ENCODE data around the gene LRMDA.

Gene LRMDA

DNA sequence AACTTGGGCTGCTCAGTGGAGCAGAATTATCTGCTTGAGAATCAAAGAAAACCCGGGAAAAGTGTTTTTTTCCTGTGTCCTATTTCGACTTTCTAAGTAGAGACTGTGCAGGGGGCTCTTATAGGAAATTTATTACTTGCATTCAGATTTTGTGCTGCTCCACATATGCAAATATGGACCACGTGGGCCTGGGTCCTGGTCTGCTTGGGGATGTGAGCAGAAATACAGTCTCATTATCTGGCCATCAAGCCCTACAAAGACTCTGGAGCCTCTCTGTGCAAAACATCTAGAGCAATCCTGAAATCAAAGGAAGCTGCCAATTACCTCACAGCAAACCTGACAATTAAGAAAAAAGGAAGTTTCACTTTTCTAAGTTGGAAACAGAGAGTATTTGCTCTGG is 216.9 kb downstream of the LRMDA start:
- peak; percentile 12 for DNase-seq

DNA sequence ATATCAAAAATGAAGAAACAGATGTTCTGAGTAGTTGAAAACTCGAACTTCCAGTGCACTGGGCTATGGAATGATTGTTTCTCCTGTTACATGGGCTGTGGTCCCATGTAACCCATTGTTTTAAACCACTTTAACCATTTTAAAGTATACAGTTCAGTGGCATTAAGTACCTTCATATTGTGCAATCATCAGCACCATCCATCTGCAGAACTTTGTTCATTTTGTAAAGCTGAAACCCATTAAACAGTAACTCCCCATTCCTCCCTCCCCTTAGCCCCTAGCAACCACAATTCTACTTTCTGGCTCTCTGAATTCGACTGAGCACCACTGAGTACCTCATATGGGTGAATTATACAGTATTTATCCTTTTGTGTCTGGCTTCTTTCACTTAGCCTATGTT is 217.4 kb downstream of the LRMDA start:
- DNase-seq = peak; percentile 11

DNA sequence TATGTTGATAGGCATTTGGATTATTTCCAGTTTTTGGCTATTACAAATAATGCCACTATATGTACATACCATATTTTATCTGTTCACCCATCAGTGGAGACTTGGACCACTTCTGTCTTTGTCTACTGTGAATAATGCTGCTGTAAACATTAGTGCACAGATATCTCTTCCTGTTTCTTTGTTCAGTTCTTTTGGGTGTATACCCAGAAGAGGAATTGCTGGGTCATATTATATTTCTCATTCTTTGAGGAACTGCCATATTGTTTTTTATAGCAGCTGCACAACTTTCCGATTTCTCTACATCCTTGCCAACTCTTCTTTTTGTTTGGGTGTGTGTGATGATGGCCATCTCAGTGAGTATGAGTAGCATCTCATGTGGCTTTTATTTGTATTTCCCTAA is 218.0 kb downstream of the LRMDA start:
- peak; percentile 49 for DNase-seq

DNA sequence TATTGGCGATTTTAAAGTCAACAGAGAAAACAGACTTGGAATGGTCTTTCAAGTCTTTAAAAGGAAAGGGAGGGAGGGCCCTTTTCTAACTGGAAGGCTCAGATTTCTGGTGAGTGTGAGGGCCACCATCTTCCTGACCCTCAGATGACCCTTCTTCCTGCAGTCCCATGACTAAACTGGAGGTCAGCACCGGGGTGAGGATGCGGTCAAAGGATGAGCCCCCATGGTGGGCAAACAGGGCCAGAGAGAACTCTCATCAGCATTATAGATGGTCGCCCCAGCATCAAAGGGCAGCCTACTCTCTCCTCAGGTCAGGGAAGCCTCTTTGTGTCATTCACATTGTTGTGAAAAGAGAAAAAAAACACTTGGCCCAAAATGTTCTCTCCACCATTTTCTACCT is 219.2 kb downstream of the LRMDA start:
- no peak for DNase-seq

DNA sequence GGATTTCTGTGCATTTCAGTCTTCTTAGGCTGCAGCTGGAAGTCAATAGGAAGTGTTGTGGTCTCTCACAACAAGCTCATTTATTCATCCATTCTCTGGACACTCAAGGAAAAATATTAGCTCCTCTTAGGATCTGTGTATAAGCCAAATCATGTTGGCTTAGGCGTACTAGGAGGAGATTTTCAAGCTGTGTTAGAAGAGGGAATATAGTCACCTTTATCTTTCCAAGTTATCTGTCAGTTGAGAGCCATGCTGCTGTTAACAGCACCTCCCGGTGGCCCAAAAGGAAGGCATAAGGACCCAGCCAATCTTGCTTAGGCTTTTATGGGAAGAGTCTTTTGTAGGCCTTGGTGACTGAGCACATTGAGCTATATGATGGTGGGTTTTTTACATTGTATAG is 220.0 kb downstream of the LRMDA start:
- peak; percentile 19 for DNase-seq

DNA sequence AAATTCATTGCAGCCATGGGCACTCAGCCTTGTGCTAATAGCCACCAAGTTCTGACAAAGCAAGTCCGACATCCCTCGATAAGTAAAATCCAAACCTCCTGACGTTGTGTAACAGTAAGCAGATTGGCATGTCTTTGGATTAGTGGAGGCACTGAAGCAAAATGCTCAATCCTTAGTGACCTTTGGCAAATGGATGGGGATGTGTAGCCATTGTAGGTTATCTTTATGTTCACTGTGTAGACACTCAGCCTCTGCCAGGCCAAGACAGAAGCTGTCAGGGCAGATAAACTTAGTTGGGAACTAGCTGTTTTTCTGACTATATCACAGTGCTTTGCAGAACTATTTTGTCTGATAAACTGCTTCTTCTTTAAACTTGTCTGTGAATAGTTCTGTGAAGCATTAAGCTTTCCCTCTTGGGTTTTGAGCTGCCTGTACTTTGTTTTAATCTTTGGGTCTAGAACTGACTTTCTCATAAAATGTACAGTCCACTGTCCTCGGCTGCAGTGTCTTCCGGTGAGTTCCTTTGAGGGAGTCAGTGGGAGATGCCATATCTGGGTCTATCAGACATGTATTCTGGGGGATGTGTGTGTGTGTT is 220.8 kb downstream of the LRMDA start:
- DNase-seq = peak; percentile 67

DNA sequence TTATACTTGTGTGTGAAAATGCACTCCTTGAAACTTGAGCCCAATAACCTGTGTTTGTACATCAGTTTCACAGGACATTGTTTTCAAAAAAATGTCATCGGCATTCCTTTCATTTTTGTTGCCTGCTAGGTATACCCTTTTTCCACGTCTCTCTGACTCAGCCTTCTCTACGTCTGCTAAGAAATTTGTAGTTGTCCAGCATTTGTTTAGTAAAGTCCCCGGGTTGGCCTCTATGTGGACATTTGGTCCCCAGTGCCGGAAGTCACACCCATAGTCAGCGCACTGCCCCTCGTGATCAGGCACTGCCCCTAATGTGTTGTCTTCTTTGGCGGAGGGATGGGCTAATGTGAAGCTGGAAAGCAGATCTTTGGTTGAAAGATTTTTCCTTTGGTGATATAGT is 222.3 kb downstream of the LRMDA start:
- no peak for DNase-seq

DNA sequence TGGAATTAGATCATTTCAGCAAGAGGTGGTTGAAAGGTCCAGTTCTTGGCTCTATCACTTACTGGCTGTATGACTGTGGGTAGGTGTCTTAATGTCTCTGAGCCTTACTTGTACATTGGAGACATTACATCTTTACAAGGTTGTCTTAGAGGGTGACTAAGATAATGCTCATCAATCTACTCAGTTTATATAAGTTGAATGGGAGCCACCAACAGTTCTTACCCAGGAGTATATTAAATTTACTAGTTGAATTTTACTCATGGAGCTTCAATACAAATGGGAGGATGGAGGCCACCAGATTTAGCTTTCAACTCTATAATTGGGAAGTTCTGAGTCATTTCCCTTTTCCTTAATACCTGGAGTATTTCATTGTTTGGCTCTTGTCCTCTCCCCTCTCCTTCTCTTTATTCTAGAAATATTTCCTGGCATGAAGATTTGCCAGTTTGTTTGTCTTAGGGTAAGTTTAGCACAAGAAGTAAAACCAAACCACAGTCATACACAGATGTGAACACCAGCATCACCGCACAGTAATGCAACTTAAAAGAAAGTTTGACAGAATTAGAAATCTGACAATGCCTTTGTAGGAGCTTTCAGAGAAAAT is 222.8 kb downstream of the LRMDA start:
- DNase-seq = no peak

DNA sequence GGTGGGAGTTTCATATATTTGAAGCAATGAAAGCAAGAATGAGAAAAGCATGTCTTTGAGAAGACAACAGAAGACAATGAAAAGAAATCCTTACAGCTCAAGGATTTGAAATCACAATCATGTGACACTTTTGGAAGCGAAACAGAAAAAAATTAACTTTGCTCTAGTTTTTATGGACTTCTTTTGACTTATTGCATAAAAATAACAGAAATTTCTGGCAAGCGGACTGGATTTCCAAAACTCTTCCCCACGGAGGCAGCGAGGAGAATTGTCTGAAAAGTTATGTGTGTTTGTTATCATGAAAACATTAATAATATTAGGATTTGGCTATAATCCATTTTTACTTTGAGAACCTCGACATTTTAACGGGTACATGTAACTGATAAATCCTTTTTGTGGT is 223.3 kb downstream of the LRMDA start:
- DNase-seq = no peak

DNA sequence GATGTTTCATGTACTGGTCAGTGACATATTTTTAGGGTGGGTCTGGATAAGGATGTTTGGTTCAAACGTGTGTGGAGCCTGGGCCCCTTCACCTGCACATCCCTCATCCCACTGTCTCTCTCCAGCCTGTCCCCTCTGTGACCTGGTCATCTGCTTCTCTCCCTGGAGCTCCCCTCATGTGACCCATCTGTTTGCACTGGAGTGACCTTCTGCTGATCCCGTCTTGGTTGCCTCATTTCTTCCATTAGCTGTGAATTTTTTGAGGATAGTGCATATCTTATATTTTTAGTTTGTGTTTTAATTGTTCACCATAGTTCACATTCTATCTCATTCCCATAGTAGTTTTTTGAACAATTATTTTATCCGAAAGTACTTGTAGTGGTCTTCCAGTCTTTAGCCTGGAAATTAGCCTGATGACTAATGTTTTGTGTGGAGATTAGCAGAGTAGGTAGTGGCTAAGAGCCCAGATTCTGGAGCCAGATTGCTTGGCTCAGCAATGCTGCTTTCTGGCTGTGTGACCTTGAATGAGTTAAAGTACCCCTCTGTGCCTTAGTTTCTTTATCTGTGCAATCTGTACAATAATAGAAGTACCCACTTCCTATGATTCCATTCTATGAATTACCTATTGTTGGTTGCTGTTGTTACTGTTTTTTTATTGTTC is 224.5 kb downstream of the LRMDA start:
- no peak for DNase-seq

DNA sequence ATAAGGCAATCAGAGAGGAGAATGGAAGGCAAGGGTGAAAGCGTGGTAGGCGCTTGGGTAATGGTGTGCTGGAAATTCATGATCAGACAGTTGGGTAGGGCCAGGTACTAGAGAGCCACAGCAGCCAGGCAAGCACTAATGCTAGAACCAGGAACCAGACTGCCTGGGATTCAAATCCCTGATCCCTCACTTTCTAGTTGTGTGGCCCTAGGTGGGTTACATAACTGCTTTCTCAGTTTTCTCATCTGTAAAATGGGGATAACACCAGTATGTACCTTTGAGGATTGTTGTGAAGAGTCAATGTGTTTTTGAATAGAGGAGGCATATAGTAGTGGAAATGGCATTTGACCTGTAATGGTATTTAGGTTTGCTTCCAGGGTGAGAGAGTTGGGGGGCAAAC is 225.9 kb downstream of the LRMDA start:
- no peak for DNase-seq

DNA sequence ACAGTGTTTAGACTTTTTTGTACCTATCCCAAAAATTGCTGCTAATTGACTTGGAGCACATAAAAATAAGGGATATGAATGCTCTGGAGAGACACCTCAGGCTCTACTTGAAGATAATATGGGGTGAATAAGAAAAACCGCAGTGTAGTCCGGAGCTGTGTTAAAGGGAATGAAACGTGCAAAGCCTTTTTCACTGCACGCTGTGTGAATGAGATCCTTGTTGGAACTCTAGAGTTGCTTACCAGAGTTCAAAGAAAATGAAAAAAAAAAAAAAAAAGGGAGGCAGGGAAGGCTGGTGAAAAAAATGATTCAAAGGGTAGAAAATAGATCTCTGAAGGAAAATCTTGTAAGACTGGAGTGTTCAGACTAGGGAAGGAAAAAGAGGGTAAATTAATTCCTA is 226.6 kb downstream of the LRMDA start:
- no peak for DNase-seq

DNA sequence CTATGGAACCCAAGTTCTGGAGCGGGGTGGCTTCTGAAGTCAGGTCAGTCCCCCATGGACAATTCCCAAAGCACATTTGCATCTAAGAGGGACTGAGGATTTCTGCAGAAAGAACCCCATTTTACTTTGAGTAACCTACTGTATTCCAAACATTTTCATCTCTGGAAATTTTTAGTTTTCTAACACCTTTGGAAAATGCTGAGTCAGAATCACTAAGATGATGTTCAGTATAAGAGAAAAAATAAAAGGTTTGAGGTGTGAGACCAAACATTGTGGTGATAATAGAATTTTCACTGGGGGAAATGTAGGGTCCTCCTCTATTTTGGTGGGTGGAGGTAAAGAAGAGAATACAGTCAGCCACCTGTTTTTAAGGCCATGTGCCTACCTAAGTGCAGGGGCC is 227.1 kb downstream of the LRMDA start:
- DNase-seq = no peak

DNA sequence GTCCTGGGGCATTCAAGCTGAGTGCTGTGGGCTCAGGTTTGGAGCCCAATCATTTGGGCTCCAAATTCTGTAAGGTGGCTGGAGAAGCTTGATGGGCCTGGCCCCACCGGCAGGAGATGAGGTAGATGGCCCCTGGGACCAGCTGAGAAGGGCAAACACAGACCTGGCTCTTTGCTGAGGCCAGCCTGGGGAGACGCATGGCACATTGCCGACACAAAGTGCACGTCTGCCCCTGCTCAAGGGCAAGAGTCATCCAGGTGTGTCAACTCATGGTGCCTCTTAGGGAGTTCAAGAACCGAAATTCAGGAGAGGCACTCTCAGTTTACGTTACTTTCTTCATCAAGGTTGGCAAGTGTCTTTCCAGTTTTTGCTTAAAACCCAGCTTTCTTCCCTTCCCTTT is 227.5 kb downstream of the LRMDA start:
- DNase-seq = no peak

DNA sequence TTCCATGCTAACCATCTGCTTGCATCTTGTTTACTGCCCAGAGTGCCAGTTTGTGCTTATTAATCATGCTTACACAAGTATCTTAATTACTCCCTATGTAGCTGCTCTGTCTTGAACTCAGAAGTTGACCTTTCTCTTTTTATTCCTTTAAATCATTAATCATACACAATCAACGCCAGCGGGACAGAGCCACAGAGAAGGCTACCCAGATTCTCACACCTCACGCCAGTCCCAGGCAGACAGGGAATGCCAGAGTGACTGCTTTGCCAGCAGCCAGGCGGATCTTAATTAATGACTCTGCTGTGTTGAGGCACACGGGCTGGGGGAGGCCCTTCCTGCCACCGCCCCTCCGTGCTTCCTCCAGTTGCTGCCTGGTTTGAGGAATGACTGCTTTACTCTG is 229.4 kb downstream of the LRMDA start:
- no peak for DNase-seq

DNA sequence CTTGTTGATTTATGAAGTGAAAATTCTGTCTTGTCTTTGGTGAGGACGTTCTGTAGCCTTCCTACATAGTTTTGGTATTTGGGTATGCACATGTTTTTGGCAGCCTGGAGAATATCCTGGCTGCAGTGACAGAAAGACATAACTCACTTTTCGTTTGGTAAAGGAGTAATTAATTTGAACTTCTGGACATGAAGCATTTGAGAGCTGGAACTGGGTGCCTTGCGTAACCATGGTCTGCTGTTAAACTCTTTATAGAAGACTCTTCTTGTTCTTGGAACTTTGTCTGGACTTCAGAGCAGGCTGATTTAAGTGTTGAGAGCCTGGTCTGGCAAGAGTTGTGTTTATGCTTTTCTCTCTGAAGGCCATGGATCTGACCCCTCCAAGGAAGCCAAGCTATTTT is 231.3 kb downstream of the LRMDA start:
- DNase-seq = peak; percentile 22

DNA sequence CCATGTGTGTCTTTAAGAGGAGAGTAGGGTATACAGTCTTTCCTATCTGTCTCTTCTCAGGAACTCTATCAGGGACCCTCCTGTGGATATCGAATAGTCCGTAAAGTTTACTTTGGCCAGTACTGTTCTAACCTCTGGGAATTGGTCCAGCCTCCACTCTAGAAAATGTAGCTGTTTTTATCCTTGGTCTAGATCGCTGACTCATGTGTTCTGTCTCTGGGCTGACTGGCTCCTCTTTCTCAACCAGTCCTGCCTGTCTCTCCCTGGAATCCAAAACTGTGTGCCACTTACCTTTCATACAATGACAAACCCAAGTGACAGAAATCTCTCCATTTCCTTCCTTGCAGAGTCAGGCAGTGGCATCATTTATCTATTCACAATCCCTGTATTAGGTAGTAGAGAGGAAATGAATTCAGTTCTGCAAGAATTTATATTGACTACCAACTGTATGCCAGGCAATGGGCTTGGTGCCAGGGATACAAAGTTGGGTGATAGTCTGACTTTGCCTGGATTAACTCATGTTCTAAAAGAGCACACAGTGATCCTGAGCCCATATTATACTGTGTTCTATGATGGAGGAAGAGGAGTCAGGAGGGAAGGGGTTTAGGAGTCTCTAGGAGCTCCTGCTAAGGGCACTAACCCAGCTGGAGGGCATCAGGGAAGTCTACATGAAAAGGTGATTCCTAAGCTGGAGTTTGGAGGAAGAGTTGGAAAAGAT is 232.7 kb downstream of the LRMDA start:
- DNase-seq = no peak

DNA sequence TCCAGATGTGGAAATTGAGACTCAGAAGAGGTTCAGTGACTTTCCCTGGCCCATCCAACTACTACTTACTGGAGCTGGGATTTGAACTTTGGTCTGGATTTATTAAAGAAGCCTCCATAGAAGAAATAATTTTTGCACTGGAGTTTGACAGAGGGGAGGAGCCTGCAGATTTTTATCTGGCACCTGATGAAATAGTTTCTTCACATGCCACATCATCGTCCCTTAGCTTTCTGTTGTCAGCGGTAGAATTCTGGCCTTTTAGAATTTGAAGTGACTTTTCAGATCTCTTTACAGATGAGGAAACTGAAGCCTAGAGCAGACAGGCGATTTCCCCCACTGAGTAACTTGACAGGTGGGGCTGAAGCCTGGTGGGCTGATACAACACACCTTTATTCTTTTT is 233.5 kb downstream of the LRMDA start:
- DNase-seq = peak; percentile 50

DNA sequence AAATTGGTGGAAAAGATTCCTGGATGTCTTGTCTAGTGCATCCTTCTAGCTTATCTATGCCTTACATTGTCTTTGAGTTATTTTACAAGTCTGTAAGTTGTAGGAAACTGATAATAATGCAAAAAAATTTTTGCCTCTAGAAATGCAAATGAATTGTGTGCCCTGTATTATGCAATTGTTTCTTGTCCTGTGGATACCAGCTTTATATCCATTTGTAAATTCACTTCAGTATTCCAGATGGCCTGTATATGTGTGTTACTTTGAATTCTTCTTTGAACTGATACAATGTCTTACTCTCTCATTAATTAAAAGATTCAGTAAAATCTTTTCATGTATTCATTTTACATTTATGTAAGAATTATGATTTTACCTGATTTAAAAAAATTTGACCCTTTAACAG is 234.3 kb downstream of the LRMDA start:
- DNase-seq = no peak

DNA sequence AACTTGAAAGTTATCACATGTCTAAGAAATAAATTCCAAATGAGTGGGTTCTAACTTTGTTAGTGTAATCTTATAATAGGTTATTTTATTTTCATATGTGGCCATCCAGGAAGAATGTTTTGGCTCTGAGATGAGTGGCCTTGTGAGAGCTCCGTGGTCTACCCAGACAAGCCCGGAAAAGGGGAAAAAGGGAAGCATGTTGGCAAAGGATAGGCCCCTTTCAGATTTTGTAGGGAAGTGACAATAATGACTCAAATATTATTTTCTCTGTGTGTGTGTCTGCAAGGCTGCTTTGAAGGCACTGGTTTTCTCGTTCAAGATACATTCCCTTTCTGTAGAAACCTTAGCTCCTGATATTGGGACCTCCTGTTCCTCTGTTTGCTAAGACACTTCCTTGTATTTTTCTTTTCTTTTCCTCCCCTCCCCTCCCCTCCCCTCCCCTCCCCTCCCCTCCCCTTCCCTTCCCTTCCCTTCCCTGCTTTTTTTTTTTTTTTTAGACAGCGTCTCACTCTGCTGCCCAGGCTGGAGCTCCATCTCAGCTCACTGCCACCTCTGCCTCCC is 240.8 kb downstream of the LRMDA start:
- DNase-seq = no peak

DNA sequence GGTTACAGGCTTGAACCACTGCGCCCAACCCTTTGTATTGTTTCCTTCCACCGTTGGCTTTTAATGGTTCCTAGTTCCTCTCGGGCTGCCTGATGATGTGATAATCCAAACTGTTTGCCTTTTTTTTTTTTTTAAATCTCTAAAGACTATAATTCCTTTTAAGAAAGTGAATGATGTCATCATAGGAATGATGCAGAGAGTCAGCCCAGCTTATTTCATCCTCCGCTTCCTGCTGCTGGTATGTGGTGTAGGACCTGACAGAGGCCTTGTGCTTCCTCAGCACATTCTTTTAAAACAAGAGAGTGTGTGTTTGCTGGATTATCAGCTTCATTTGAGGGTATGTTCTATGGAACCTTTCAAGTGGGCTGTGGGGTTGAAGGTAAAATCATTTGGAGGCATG is 241.4 kb downstream of the LRMDA start:
- DNase-seq = no peak

DNA sequence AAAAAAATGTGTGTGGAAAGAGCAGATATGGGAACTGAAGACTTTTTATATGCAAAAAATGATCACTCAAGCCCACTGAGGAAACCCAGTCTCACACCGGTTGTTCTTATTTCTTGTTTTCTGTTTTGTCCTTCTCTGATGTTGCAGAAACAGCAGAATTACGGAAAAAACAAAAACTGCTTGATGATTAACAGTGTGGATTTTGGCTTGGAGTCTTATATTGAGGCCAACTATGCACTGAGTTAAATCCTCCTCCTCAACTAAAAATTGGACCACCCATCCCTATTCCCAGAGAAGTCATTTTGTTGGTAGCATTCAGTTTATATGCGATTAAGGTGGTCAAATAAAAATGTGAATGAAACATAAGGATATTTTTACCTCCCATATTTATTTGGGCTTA is 246.1 kb downstream of the LRMDA start:
- DNase-seq = no peak

DNA sequence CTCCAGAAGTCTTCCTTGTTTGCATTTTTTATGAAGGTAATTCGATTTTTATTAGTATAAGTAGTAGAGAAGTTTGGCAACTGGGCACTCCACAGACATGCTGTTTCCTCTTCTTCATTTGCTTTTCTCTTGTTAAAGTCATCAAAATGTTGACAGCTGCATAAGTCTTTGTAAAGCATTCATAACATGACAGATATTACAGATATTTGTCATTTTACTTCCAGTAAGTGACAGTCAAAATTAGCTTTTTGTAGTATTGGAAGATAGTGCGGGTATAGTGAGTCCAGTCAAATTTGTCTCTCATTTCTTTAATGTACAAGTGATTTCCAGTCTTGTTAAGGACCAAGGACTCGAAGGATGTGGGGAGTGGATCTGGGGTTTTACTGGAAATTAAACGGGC is 247.1 kb downstream of the LRMDA start:
- DNase-seq = no peak

DNA sequence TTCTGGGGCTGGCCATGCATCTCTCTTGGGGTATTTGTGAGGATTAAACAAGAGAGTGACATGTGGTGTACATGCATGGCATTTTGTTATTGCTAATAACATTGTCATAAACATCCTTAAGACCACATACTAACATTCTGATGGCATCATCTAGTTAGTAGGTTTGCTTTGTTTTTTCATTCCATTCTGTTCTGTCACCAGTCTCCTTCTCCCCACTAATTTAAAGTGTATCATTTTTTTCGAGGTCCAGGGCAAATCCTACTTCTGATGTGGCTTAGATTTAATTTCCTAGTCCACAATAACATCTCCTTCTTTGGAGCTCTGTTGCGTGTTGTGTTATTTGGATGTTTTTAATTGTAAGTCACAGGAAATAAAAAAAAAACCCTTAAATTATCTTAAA is 248.1 kb downstream of the LRMDA start:
- DNase-seq = no peak

All from hematopoietic multipotent progenitor cell treated with erythropoietin and hydrocortisone succinate and interleukin-3 and kit ligand, for 4 days (in vitro differentiated cells).